GM12873 (cell line): ENCODE measurements around the gene NRP1.

ENCODE experiments used
- CTCF ChIP-seq: IDR thresholded peaks from 2 replicates; pipeline ENCODE4 v1.5.1; 2012; ENCODE audit warnings: low read depth, mild to moderate bottlenecking, moderate library complexity, low read length, control low read depth; ENCODE audit not compliant: insufficient read depth; ENCODE audit errors: missing control alignments

Gene NRP1

GRCh38 chr10:33271969-33272583 is 62.4 kb downstream of the NRP1 start:
- no peak for TF ChIP-seq CTCF

DNA sequence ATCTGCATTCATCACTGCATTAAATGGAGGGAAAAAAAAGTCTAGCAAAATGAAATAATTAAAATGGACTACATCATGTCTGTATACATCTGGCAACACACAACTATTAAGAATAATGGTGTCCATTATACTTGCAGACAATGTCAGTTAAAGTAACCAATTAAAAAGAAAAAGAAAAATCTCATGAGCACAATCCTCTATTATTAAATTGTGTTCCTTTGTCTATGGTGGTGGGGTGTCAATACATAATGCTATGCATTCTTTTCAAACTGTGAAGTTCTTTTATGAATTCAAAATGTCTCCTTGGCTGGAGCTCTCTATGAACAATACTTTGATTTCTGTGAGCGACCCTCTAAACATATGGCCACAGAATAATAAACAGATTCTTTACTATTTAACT is 63.5 kb downstream of the NRP1 start:
- TF ChIP-seq CTCF: no peak

GRCh38 chr10:33267708-33268107 is 66.8 kb downstream of the NRP1 start:
- no peak for TF ChIP-seq CTCF

GRCh38 chr10:33265621-33266020 is 68.8 kb downstream of the NRP1 start:
- TF ChIP-seq CTCF: no peak

DNA sequence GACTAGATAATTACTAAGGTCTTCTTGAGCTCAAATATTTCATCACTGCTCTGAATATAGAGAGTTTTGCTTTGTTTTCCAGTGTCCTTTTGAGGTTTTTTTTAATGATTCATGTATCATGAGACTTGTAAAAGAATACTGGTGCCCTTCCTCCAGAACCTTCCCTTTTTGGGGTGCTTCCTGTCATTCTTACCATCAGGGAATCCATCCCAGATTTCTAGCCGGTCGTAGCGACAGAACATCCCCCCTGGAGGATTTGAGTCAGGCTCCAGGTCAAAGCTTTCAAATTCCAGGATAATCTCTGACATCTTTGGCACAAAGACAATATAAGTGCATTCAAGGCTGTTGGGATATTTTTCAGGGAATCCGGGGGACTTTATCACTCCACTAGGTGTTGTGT is 71.0 kb downstream of the NRP1 start:
- no peak for TF ChIP-seq CTCF

GRCh38 chr10:33262871-33263270 is 71.6 kb downstream of the NRP1 start:
- no peak for TF ChIP-seq CTCF

- no peak for TF ChIP-seq CTCF
These were observed 73.9 kb downstream of the NRP1 start for GRCh38 chr10:33260403-33261149.
